K562 (cell line): ENCODE measurements around the gene ZNF500. TPM values are rescaled to one million over a fixed set of nuclear protein-coding genes. Genes with fewer than 3 reads are reported as not detected.

Experiments
- ADNP ChIP-seq: fragments of 200-800 bp; sonication (Bioruptor generic); IDR thresholded peaks from 2 replicates; pipeline ENCODE4 v1.6.1; 2016; ENCODE audit warnings: missing genetic modification characterization, missing compliant biosample characterization
- HMG20A ChIP-seq: fragments of 450-650 bp; formaldehyde crosslinking; conservative IDR thresholded peaks from 2 replicates; pipeline ENCODE4 v1.4.0; 2020; ENCODE audit warnings: mild to moderate bottlenecking, mixed read lengths
- KDM1A ChIP-seq, 2 experiments: fragments of 450-650 bp; IDR thresholded peaks; 2 replicates each; pipeline ENCODE4 v1.6.1; 2016; ENCODE audit warnings: mild to moderate bottlenecking in 2 of 2
- MTA2 ChIP-seq: fragments of 450-650 bp; IDR thresholded peaks from 2 replicates; pipeline ENCODE4 v1.6.1; 2016; ENCODE audit warnings: low read depth
- MTF1 ChIP-seq: fragments of 250-450 bp; sonication (Bioruptor Pico); IDR thresholded peaks from 2 replicates; pipeline ENCODE4 v1.9.0; 2021; ENCODE audit warnings: moderate library complexity, mild to moderate bottlenecking, inconsistent platforms, borderline replicate concordance
- NCOA6 ChIP-seq: fragments of 450-650 bp; IDR thresholded peaks from 2 replicates; pipeline ENCODE4 v1.6.1; 2017; ENCODE audit warnings: mild to moderate bottlenecking
- POLR2AphosphoS5 ChIP-seq: IDR thresholded peaks from 2 replicates; pipeline ENCODE4 v1.6.1; 2011; ENCODE audit warnings: mild to moderate bottlenecking, low read depth, low read length, moderate library complexity; ENCODE audit not compliant: control insufficient read depth, insufficient read depth
- RBM25 ChIP-seq: fragments of 200-400 bp; formaldehyde crosslinking; IDR thresholded peaks from 2 replicates; pipeline ENCODE4 v1.6.1; 2018; ENCODE audit warnings: low read length, low read depth, moderate library complexity; ENCODE audit not compliant: severe bottlenecking
- ZNF699 ChIP-seq: fragments of 250-450 bp; sonication (Bioruptor Pico); IDR thresholded peaks from 2 replicates; pipeline ENCODE4 v1.8.0; 2021; ENCODE audit warnings: mild to moderate bottlenecking, moderate library complexity; ENCODE audit not compliant: insufficient replicate concordance
- polyA plus RNA-seq, 8 experiments: library from polyadenylated mRNA; depleted of rRNA in 4 of 8; stranded (reverse) in 5 of 8; unstranded in 3 of 8; fragments of >200 nt; fragmentation: Nextera tagmentation in 2 of 8; fragmentation: Illumina TruSeq in 1 of 8; extraction: Ambion mirVana in 2 of 8; extraction: Trizol in 1 of 8; gene quantifications; 2 replicates each; pipeline versions ENCODE4 v1.2.1 to v1.2.3, GENCODE V29; 2011 to 2014; ENCODE audit warnings: inconsistent platforms in 1 of 8, missing spikeins in 1 of 8
- total RNA-seq, 7 experiments: library from RNA; depleted of rRNA in 6 of 7; stranded (reverse); fragments of >200 nt in 6 of 7; fragmentation: Illumina TruSeq in 2 of 7; extraction: Trizol in 2 of 7; gene quantifications; 2 replicates each; pipeline versions ENCODE4 v1.2.1 to v1.2.3, GENCODE V29; 2011 to 2021; ENCODE audit warnings: low replicate concordance in 1 of 7
- TF ChIP-seq, protein P1 (sequence below): fragments of 250-450 bp; sonication (Bioruptor Pico); IDR thresholded peaks from 2 replicates; pipeline ENCODE4 v1.8.0; 2022; ENCODE audit warnings: inconsistent platforms, mild to moderate bottlenecking, moderate library complexity, borderline replicate concordance
- TF ChIP-seq, protein P2 (sequence below): sonication (generic); formaldehyde crosslinking; IDR thresholded peaks from 2 replicates; pipeline ENCODE4 v1.8.1; 2023; ENCODE audit warnings: mild to moderate bottlenecking, missing genetic modification reagents

Gene ZNF500
- total and polyA plus RNA-seq, 9 of the 15 experiments (the other 6 are each of a cell fraction or from before 2014, with no cell fraction given) = 0.80 to 20.8 (median 5.3) TPM

DNA sequence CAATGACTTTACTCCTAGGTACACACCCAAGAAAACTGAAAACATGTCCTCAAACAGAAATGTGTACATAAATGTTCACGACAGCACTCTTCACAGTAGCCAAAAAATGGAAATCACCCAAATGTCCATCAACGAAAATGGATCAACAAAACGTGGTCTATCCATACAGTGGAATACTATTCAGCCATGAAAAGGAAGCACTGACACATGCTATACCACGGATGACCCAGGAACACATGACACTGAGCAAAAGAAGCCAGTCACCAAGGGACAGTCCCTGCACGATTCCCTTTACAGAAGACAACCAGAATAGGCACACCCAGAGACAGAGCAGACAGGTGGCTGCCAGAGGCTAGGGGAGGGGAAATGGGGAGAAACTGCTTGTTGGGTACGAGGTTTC, 11.3 kb downstream of the ZNF500 start (continued):
- TF ChIP-seq, protein P1, sequence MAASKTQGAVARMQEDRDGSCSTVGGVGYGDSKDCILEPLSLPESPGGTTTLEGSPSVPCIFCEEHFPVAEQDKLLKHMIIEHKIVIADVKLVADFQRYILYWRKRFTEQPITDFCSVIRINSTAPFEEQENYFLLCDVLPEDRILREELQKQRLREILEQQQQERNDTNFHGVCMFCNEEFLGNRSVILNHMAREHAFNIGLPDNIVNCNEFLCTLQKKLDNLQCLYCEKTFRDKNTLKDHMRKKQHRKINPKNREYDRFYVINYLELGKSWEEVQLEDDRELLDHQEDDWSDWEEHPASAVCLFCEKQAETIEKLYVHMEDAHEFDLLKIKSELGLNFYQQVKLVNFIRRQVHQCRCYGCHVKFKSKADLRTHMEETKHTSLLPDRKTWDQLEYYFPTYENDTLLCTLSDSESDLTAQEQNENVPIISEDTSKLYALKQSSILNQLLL (CRISPR knock-in tag) = no peak
- TF ChIP-seq ZNF699 (CRISPR knock-in tag) (no peak), RBM25 (peak; percentile 68), MTA2 (no peak), HMG20A (CRISPR knock-in tag) (no peak), NCOA6 (no peak), POLR2AphosphoS5 (no peak), MTF1 (CRISPR knock-in tag) (no peak), ADNP (tag) (peak; percentile 44; the same call in 1 of the 2 replicates), KDM1A (IDR thresholded peaks at IDR 0.05) (peak; percentile 43 to 57; a peak in 2 of 4 replicates)
- TF ChIP-seq, protein P2, sequence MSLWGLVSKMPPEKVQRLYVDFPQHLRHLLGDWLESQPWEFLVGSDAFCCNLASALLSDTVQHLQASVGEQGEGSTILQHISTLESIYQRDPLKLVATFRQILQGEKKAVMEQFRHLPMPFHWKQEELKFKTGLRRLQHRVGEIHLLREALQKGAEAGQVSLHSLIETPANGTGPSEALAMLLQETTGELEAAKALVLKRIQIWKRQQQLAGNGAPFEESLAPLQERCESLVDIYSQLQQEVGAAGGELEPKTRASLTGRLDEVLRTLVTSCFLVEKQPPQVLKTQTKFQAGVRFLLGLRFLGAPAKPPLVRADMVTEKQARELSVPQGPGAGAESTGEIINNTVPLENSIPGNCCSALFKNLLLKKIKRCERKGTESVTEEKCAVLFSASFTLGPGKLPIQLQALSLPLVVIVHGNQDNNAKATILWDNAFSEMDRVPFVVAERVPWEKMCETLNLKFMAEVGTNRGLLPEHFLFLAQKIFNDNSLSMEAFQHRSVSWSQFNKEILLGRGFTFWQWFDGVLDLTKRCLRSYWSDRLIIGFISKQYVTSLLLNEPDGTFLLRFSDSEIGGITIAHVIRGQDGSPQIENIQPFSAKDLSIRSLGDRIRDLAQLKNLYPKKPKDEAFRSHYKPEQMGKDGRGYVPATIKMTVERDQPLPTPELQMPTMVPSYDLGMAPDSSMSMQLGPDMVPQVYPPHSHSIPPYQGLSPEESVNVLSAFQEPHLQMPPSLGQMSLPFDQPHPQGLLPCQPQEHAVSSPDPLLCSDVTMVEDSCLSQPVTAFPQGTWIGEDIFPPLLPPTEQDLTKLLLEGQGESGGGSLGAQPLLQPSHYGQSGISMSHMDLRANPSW (CRISPR knock-in tag) = no peak
